Osteocyte (in vitro differentiated cells): ENCODE measurements around the gene FAM227A. TPM values are rescaled to one million over a fixed set of nuclear protein-coding genes. Genes with fewer than 3 reads are reported as not detected.

Experiments
- DNase-seq: peaks from one replicate; pipeline ENCODE4 v3.0.0; 2021; ENCODE audit warnings: mixed read lengths; ENCODE audit not compliant: unreplicated experiment; ENCODE audit errors: extremely low spot score
- H3K27ac Mint-ChIP-seq: one replicate; pipeline ENCODE4 v1.8.0; 2021; ENCODE audit warnings: mild to moderate bottlenecking, mixed read lengths; ENCODE audit not compliant: unreplicated experiment
- H3K27me3 Mint-ChIP-seq: one replicate; pipeline ENCODE4 v1.8.0; 2021; ENCODE audit warnings: mixed read lengths; ENCODE audit not compliant: unreplicated experiment
- H3K36me3 Mint-ChIP-seq: one replicate; pipeline ENCODE4 v1.8.0; 2021; ENCODE audit warnings: mixed read lengths; ENCODE audit not compliant: unreplicated experiment
- H3K4me1 Mint-ChIP-seq: one replicate; pipeline ENCODE4 v1.8.0; 2021; ENCODE audit warnings: mixed read lengths; ENCODE audit not compliant: unreplicated experiment
- H3K4me3 Mint-ChIP-seq: one replicate; pipeline ENCODE4 v1.8.0; 2021; ENCODE audit warnings: mild to moderate bottlenecking, moderate library complexity, mixed read lengths; ENCODE audit not compliant: unreplicated experiment
- H3K9me3 Mint-ChIP-seq: one replicate; pipeline ENCODE4 v1.8.0; 2021; ENCODE audit warnings: mixed read lengths; ENCODE audit not compliant: unreplicated experiment
- total RNA-seq: library from RNA; stranded (reverse); gene quantifications from 2 replicates; pipeline ENCODE4 v1.2.1, GENCODE V29; 2021
- TF ChIP-seq, protein P1 (sequence below): fragments of 200-600 bp; sonication (generic); IDR thresholded peaks from 2 replicates; pipeline ENCODE4 v1.5.0; 2021; ENCODE audit warnings: antibody characterized with exemption, mild to moderate bottlenecking, moderate library complexity

The FAM227A gene
- total RNA-seq, 1 donor from 2014 or later = 2.7 TPM

GRCh38 chr22:38564669-38565068 lies 91.5 kb downstream of the FAM227A start:
- Mint-ChIP-seq H3K36me3 (no peaks in the 10 kb centered on the region), H3K27me3 (no peaks in the 10 kb centered on the region), H3K27ac (no peak overlapping the region), H3K4me1 (peaks cover 16% of the 10 kb centered on the region), H3K9me3 (no peaks in the 10 kb centered on the region), H3K4me3 (no peak overlapping the region)
- TF ChIP-seq, protein P1, sequence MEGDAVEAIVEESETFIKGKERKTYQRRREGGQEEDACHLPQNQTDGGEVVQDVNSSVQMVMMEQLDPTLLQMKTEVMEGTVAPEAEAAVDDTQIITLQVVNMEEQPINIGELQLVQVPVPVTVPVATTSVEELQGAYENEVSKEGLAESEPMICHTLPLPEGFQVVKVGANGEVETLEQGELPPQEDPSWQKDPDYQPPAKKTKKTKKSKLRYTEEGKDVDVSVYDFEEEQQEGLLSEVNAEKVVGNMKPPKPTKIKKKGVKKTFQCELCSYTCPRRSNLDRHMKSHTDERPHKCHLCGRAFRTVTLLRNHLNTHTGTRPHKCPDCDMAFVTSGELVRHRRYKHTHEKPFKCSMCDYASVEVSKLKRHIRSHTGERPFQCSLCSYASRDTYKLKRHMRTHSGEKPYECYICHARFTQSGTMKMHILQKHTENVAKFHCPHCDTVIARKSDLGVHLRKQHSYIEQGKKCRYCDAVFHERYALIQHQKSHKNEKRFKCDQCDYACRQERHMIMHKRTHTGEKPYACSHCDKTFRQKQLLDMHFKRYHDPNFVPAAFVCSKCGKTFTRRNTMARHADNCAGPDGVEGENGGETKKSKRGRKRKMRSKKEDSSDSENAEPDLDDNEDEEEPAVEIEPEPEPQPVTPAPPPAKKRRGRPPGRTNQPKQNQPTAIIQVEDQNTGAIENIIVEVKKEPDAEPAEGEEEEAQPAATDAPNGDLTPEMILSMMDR = no peak
- DNase-seq = no peak

DNA sequence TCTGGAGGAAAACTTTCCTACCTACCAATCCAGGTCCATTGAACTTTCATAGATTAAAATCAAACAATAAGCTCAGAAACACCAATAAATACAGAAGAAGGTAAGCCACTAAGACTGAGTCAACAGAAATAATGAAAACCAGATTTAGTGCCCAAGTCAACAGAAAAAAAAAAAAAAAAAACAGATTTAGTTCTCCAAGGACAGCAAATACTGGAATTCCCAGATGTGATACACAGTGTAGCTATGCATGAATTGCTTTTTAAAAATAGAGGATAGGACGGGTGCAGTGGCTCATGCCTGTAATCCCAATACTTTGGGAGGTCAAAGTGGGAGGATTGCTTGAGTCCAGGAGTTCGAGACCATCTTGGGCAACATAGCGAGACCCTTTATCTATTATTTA lies 101.9 kb downstream of the FAM227A start:
- Mint-ChIP-seq H3K9me3 (no peaks in the 10 kb centered on the region), H3K36me3 (no peaks in the 10 kb centered on the region), H3K27me3 (no peaks in the 10 kb centered on the region), H3K4me1 (peaks cover 6% of the 10 kb centered on the region), H3K27ac (no peak overlapping the region), H3K4me3 (no peak overlapping the region)
- DNase-seq = no peak
- TF ChIP-seq, protein P1 = no peak

DNA sequence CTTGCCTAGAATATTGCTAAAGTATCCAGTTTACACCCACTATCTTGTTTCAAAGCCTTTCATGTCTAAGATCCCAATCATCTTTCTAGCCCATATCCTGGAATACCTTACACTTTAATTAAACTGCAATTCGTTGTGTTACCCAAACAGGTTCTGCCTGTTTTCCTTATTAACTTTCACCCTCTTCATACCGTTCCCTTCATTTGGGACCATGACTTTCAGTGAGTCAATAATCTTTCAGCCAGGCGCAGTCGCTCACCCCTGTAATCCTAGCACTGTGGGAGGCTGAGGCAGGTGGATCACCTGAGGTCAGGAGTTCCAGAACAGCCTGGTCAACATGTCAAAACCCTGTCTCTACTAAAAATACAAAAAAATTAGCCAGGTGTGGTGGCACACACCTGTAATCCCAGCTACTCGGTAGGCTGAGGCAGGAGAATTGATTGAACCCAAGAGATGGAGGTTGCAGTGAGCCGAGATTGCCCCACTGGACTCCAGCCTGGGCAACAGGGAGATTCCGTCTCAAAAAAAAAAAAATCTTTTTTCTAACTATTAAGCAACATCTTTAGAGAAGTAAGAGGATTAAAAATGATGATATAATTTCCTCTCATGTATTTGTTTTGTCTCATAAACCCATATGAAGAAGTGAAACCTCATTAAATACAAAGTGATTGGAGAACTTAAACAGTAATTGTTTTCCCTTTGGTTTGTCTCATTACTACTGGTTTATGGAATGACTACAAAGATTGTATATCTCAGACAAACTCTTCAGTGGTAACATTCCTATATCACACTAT lies 106.9 kb downstream of the FAM227A start:
- no peak overlapping the region for H3K27ac Mint-ChIP-seq
- H3K4me3 Mint-ChIP-seq = no peak overlapping the region
- no peaks in the 10 kb centered on the region for H3K9me3 Mint-ChIP-seq
- DNase-seq = no peak
- no peaks in the 10 kb centered on the region for H3K36me3 Mint-ChIP-seq
- TF ChIP-seq, protein P1 = no peak
- no peaks in the 10 kb centered on the region for H3K27me3 Mint-ChIP-seq
- peaks cover 3% of the 10 kb centered on the region for H3K4me1 Mint-ChIP-seq

GRCh38 chr22:38540701-38541100 lies 115.5 kb downstream of the FAM227A start:
- no peaks in the 10 kb centered on the region for H3K4me1 Mint-ChIP-seq
- TF ChIP-seq, protein P1 = no peak
- no peak overlapping the region for H3K4me3 Mint-ChIP-seq
- no peak for DNase-seq
- H3K27ac Mint-ChIP-seq = no peak overlapping the region
- H3K9me3 Mint-ChIP-seq = peaks cover 16% of the 10 kb centered on the region
- no peaks in the 10 kb centered on the region for H3K36me3 Mint-ChIP-seq
- no peaks in the 10 kb centered on the region for H3K27me3 Mint-ChIP-seq

DNA sequence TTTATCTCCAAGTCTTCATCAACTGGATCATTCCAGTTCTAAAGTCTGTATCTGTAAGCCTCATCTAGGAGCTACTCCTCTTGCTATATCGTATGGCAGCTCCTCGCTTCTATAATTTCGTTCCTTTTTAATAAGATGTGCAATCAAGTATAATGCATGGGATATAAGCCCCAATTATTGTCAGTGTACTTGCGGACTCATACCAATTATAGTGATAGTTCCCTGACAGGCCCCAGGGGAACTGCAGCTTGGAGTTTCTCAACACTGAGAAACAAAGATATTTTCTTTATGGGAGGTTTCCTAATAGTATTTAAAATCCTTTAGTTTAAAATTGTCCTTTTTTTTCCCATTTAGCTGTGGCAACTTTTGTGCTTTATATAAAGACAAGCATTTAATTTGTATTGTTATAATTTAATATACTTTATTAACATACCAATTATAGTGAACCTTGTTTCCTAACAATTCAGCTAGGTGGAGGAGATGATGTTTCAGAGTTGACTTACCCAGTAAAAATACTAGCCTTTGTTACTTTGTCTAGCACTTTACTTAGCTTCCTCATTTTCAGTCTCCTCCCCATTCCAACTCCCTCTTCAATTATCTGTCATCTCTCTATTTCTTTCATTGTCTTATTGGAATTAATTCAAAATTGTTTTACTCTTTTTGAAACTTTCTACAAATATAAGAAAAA lies 124.8 kb downstream of the FAM227A start:
- Mint-ChIP-seq H3K4me1 (peaks cover 5% of the 10 kb centered on the region), H3K4me3 (no peak overlapping the region), H3K36me3 (no peaks in the 10 kb centered on the region), H3K27me3 (no peaks in the 10 kb centered on the region), H3K9me3 (no peaks in the 10 kb centered on the region), H3K27ac (no peak overlapping the region)
- DNase-seq = no peak
- TF ChIP-seq, protein P1 = no peak
